Keratinocyte (primary cell): ENCODE results near the gene MTA3.

Experiments
- EZH2 ChIP-seq: IDR thresholded peaks from one replicate; pipeline ENCODE4 v1.6.1; 2012; ENCODE audit warnings: inconsistent platforms, mild to moderate bottlenecking, low read length, moderate library complexity
- TF ChIP-seq, protein P1 (sequence below), 3 experiments: IDR thresholded peaks in 1 of 3; conservative IDR thresholded peaks in 1 of 3; optimal IDR thresholded peaks in 1 of 3; 2 replicates in 2 of 3; 3 replicates in 1 of 3; pipeline versions ENCODE3 to v1.5.1; 2011; ENCODE audit warnings: low read length in 3 of 3, mild to moderate bottlenecking in 3 of 3, moderate library complexity in 2 of 3, control low read depth in 1 of 3, inconsistent platforms in 1 of 3; ENCODE audit not compliant: insufficient read depth in 2 of 3; ENCODE audit errors: extremely low read depth in 1 of 3

DNA sequence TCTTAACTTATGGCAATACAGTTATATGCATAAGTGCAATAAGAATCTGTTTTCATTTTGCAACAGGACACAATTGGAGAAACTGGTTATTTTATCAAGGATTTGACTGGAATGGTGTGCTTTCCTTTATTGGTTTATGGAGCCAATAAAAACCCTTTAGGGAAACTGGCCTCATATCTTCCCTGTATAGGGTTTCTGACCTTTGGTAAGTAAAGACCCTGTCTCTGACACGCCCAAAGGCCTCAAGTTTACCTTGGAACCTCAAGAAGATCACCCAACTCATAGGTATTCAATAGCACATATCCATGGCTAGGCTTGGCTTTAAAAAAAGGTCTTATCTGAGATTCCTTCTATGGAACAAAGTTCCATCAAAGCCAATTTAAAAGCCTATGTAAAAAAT lies 212.7 kb downstream of the MTA3 start:
- TF ChIP-seq, protein P1, sequence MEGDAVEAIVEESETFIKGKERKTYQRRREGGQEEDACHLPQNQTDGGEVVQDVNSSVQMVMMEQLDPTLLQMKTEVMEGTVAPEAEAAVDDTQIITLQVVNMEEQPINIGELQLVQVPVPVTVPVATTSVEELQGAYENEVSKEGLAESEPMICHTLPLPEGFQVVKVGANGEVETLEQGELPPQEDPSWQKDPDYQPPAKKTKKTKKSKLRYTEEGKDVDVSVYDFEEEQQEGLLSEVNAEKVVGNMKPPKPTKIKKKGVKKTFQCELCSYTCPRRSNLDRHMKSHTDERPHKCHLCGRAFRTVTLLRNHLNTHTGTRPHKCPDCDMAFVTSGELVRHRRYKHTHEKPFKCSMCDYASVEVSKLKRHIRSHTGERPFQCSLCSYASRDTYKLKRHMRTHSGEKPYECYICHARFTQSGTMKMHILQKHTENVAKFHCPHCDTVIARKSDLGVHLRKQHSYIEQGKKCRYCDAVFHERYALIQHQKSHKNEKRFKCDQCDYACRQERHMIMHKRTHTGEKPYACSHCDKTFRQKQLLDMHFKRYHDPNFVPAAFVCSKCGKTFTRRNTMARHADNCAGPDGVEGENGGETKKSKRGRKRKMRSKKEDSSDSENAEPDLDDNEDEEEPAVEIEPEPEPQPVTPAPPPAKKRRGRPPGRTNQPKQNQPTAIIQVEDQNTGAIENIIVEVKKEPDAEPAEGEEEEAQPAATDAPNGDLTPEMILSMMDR (optimal IDR thresholded peaks at IDR 0.05 in 1 of 3, IDR thresholded peaks at IDR 0.05 in 1 of 3, conservative IDR thresholded peaks at IDR 0.05 in 1 of 3; ENCODE audit: extremely low read depth in 1 of 3, insufficient read depth in 2 of 3, low read length in 3 of 3), result no peak
- no peak for TF ChIP-seq EZH2
